B cell (primary cell): ENCODE results near the gene HS6ST3. TPM values are rescaled to one million over a fixed set of nuclear protein-coding genes. Genes with fewer than 3 reads are reported as not detected.

Source experiments
- ATAC-seq: fragments of 200-7000 bp; cut with Tn5 transposase; one replicate; pipeline ENCODE4 v1.10.0; 2021; ENCODE audit warnings: low read depth, mild to moderate bottlenecking, moderate number of reproducible peaks, moderate library complexity
- CTCF ChIA-PET: fragments of 350-600 bp; sonication (Branson Sonifier 250); formaldehyde crosslinking; loops from one replicate; lab custom pipeline; 2021; ENCODE audit warnings: antibody characterized with exemption, inconsistent platforms; lab: Charles Lee
- POLR2A ChIA-PET: fragments of 350-600 bp; sonication (Branson Sonifier 250); formaldehyde crosslinking; loops from one replicate; lab custom pipeline; 2021; ENCODE audit warnings: antibody characterized with exemption; lab: Charles Lee
- DNase-seq: peaks from one replicate; pipeline ENCODE4 v3.0.0; 2013
- H2AFZ ChIP-seq: 2 replicates; pipeline ENCODE4 v1.6.1; 2012; ENCODE audit warnings: mild to moderate bottlenecking, low read depth, low read length; ENCODE audit not compliant: insufficient read depth, poor library complexity, severe bottlenecking
- H3K27ac ChIP-seq, 2 donors: 1 replicate in 1 of 2; 2 replicates in 1 of 2; pipeline ENCODE4 v1.5.1; 2012 to 2013; ENCODE audit warnings: low read length in 2 of 2, mild to moderate bottlenecking in 2 of 2, moderate library complexity in 1 of 2
- H3K27me3 ChIP-seq, 4 experiments: fragments of 200-600 bp in 1 of 4; sonication (generic) in 1 of 4; replicated peaks in 1 of 4; 1 replicate in 2 of 4; 2 replicates in 2 of 4; pipeline versions ENCODE4 v1.6.1 to v1.7.0; 2013 to 2016; ENCODE audit warnings: low read length in 3 of 4, mild to moderate bottlenecking in 2 of 4, mixed read lengths in 1 of 4, moderate library complexity in 1 of 4; ENCODE audit not compliant: insufficient read depth in 4 of 4, control insufficient read depth in 3 of 4; ENCODE audit errors: control extremely low read depth in 1 of 4
- H3K36me3 ChIP-seq, 2 experiments: replicated peaks in 1 of 2; 1 replicate in 1 of 2; 2 replicates in 1 of 2; pipeline versions ENCODE4 v1.6.1 to v1.7.1; 2013; ENCODE audit warnings: low read length in 1 of 2; ENCODE audit not compliant: insufficient read depth in 2 of 2, control insufficient read depth in 1 of 2; ENCODE audit errors: control extremely low read depth in 1 of 2, extremely low read depth in 1 of 2
- H3K4me1 ChIP-seq, 2 donors: fragments of 200-600 bp in 1 of 2; sonication (generic) in 1 of 2; 1 replicate in 1 of 2; 2 replicates in 1 of 2; pipeline versions ENCODE4 v1.5.1 to v1.6.1; 2013 to 2017; ENCODE audit warnings: low read length in 2 of 2; ENCODE audit not compliant: control insufficient read depth in 2 of 2, insufficient read depth in 2 of 2
- H3K4me2 ChIP-seq: replicated peaks from 2 replicates; pipeline ENCODE3; 2012; ENCODE audit warnings: mild to moderate bottlenecking, low read depth, low read length; ENCODE audit not compliant: poor library complexity, severe bottlenecking
- H3K4me3 ChIP-seq, 5 experiments: fragments of 200-600 bp in 1 of 5; sonication (generic) in 1 of 5; 1 replicate in 3 of 5; 2 replicates in 2 of 5; pipeline versions ENCODE4 v1.5.1 to v1.7.0; 2011 to 2016; ENCODE audit warnings: low read length in 4 of 5, mild to moderate bottlenecking in 4 of 5, low read depth in 2 of 5, control low read depth in 1 of 5, moderate library complexity in 1 of 5; ENCODE audit not compliant: insufficient read depth in 1 of 5; ENCODE audit errors: control extremely low read depth in 1 of 5, extremely low read depth in 1 of 5
- H3K79me2 ChIP-seq: fragments of 200-600 bp; sonication (generic); one replicate; pipeline ENCODE4 v1.6.0; 2016; ENCODE audit warnings: low read length; ENCODE audit not compliant: control insufficient read depth, insufficient read depth
- H3K9ac ChIP-seq: fragments of 200-600 bp; sonication (generic); 2 replicates; pipeline ENCODE4 v1.6.1; 2017; ENCODE audit warnings: mild to moderate bottlenecking, low read length, moderate library complexity
- H3K9me3 ChIP-seq, 3 donors: one replicate each; pipeline versions ENCODE4 v1.6.1 to v1.7.1; 2013; ENCODE audit warnings: low read length in 2 of 3; ENCODE audit not compliant: control insufficient read depth in 2 of 3, insufficient read depth in 1 of 3; ENCODE audit errors: control extremely low read depth in 1 of 3
- H4K20me1 ChIP-seq: 2 replicates; pipeline ENCODE4 v1.6.0; 2012; ENCODE audit warnings: mild to moderate bottlenecking, low read length; ENCODE audit not compliant: insufficient read depth, control insufficient read depth, poor library complexity, severe bottlenecking
- H3K27ac Mint-ChIP-seq: one replicate; pipeline ENCODE4 v1.8.0; 2021; ENCODE audit warnings: mixed read lengths
- H3K27me3 Mint-ChIP-seq: one replicate; pipeline ENCODE4 v1.8.0; 2021; ENCODE audit warnings: mixed read lengths
- H3K4me1 Mint-ChIP-seq: one replicate; pipeline ENCODE4 v1.8.0; 2021; ENCODE audit warnings: mixed read lengths
- H3K4me3 Mint-ChIP-seq: one replicate; pipeline ENCODE4 v1.8.0; 2021; ENCODE audit warnings: mixed read lengths
- H3K9me3 Mint-ChIP-seq: one replicate; pipeline ENCODE4 v1.8.0; 2022; ENCODE audit warnings: mixed read lengths; ENCODE audit not compliant: insufficient read depth
- CTCF ChIP-seq: fragments of 200-600 bp; IDR thresholded peaks from one replicate; pipeline ENCODE4 v1.8.0; 2022; ENCODE audit warnings: antibody characterized with exemption, mild to moderate bottlenecking
- EZH2 ChIP-seq: IDR thresholded peaks from 2 replicates; pipeline ENCODE4 v1.6.1; 2012; ENCODE audit warnings: borderline replicate concordance, low read depth, mild to moderate bottlenecking, moderate library complexity, low read length; ENCODE audit not compliant: insufficient read depth, poor library complexity, severe bottlenecking
- WGBS: methylation state at CpG from one replicate; pipeline ENCODE4 v1.1.5; 2013; ENCODE audit warnings: missing lambda C conversion rate; ENCODE audit not compliant: insufficient coverage; 5-methylcytosine and 5-hydroxymethylcytosine counted together
- intact Hi-C: fragments of 100-400 bp; cut with micrococcal nuclease; formaldehyde crosslinking; loops from one replicate; pipeline ENCODE4 v1.10.0; 2022
- polyA plus RNA-seq: library from polyadenylated mRNA; depleted of rRNA; stranded (reverse); fragments of >200 nt; gene quantifications from 2 replicates; pipeline ENCODE4 v1.2.3, GENCODE V29; 2012
- total RNA-seq, 2 donors: library from RNA; stranded (reverse); fragments of 120-200 nt in 1 of 2; gene quantifications; 1 replicate in 1 of 2; 2 replicates in 1 of 2; pipeline versions ENCODE4 v1.2.3 to v1.2.4, GENCODE V29; 2013 to 2022

HS6ST3 gene
- total and polyA plus RNA-seq, 2 donors (not counting 1 experiment from before 2014, with no cell fraction given): not detected

- TF ChIP-seq CTCF: no peak
- TF ChIP-seq EZH2: no peak
- DNase-seq (no peak), ATAC-seq (no peak)
- Mint-ChIP-seq H3K4me1 (no peaks in the 10 kb centered on the region), H3K9me3 (no peaks in the 10 kb centered on the region), H3K27ac (no peak overlapping the region), H3K27me3 (no peaks in the 10 kb centered on the region), H3K4me3 (no peak overlapping the region)
- Histone ChIP-seq H3K4me3 (no peak overlapping the region), H3K27me3 (no peaks in the 10 kb centered on the region), H2AFZ (no peak overlapping the region), H3K27ac (no peak overlapping the region), H3K9me3 (peaks cover 1 to 10% (median 4%) of the 10 kb centered on the region in 3 donors), H3K36me3 (no peaks in the 10 kb centered on the region), H3K4me2 (no peak overlapping the region), H3K4me1 (no peaks in the 10 kb centered on the region), H3K9ac (no peak overlapping the region), H3K79me2 (no peaks in the 10 kb centered on the region), H4K20me1 (no peaks in the 10 kb centered on the region)
- intact Hi-C loops: no loop called here
- WGBS: no CpG with 5 or more reads among the region's 1 CpG
- ChIA-PET POLR2A (no interaction called here), CTCF (no interaction called here)
These were observed 746.8 kb downstream of the HS6ST3 start for GRCh38 chr13:96836733-96837132.

- Histone ChIP-seq H3K4me1 (no peaks in the 10 kb centered on the region), H3K9me3 (peaks cover 0 to 5% (median 4%) of the 10 kb centered on the region in 3 donors), H3K9ac (no peak overlapping the region), H3K27ac (no peak overlapping the region), H3K4me2 (no peak overlapping the region), H3K36me3 (no peaks in the 10 kb centered on the region), H3K27me3 (no peaks in the 10 kb centered on the region), H4K20me1 (no peaks in the 10 kb centered on the region), H3K79me2 (no peaks in the 10 kb centered on the region), H3K4me3 (no peak overlapping the region), H2AFZ (no peak overlapping the region)
- POLR2A ChIA-PET: no interaction called here
- no peak for DNase-seq
- no peaks in the 10 kb centered on the region for H3K9me3 Mint-ChIP-seq
- CTCF ChIA-PET: no interaction called here
- no CpG with 5 or more reads among the region's 1 CpG for WGBS
- intact Hi-C loops: no loop called here
- no peaks in the 10 kb centered on the region for H3K4me1 Mint-ChIP-seq
- no peaks in the 10 kb centered on the region for H3K27me3 Mint-ChIP-seq
- no peak for ATAC-seq
- no peak overlapping the region for H3K27ac Mint-ChIP-seq
- H3K4me3 Mint-ChIP-seq: no peak overlapping the region
- TF ChIP-seq CTCF (no peak), EZH2 (no peak)
These were observed 747.9 kb downstream of the HS6ST3 start for GRCh38 chr13:96837809-96838208.
